H9 (cell line): Measurements from ENCODE around the gene TMEM184A. TPM values are rescaled to one million over a fixed set of nuclear protein-coding genes. Genes with fewer than 3 reads are reported as not detected.

Experiments
- DNase-seq: peaks from one replicate; pipeline ENCODE4 v3.0.0-alpha.2; 2017
- H2AFZ ChIP-seq: one replicate; pipeline ENCODE4 v1.6.1; 2013; ENCODE audit warnings: mild to moderate bottlenecking, low read length, control low read depth, moderate library complexity
- H2AK5ac ChIP-seq: 2 replicates; pipeline ENCODE4 v1.6.1; 2013; ENCODE audit warnings: low read length, control low read depth, mixed read lengths; ENCODE audit not compliant: insufficient read length
- H2BK120ac ChIP-seq: one replicate; pipeline ENCODE4 v1.6.1; 2013; ENCODE audit warnings: low read depth, mild to moderate bottlenecking, low read length, control low read depth, inconsistent platforms; ENCODE audit not compliant: poor library complexity, severe bottlenecking
- H2BK12ac ChIP-seq: 2 replicates; pipeline ENCODE4 v1.6.1; 2013; ENCODE audit warnings: low read length, control low read depth, mixed read lengths, low read depth; ENCODE audit not compliant: insufficient read length
- H2BK15ac ChIP-seq: 2 replicates; pipeline ENCODE4 v1.6.1; 2013; ENCODE audit warnings: low read depth, low read length, control low read depth
- H2BK20ac ChIP-seq: one replicate; pipeline ENCODE4 v1.6.1; 2013; ENCODE audit warnings: low read depth, mild to moderate bottlenecking, low read length, control low read depth, inconsistent platforms; ENCODE audit not compliant: poor library complexity, severe bottlenecking
- H2BK5ac ChIP-seq: 2 replicates; pipeline ENCODE4 v1.6.1; 2013; ENCODE audit warnings: low read length, control low read depth, mixed read lengths; ENCODE audit not compliant: insufficient read length
- H3K14ac ChIP-seq: 2 replicates; pipeline ENCODE4 v1.6.1; 2013; ENCODE audit warnings: low read length, control low read depth; ENCODE audit not compliant: insufficient read depth
- H3K18ac ChIP-seq: 2 replicates; pipeline ENCODE4 v1.6.1; 2013; ENCODE audit warnings: low read depth, mild to moderate bottlenecking, mixed read lengths, low read length, control low read depth; ENCODE audit not compliant: insufficient read length
- H3K23ac ChIP-seq: 2 replicates; pipeline ENCODE4 v1.6.1; 2013; ENCODE audit warnings: low read length, control low read depth, mixed read lengths, low read depth; ENCODE audit not compliant: insufficient read length
- H3K23me2 ChIP-seq: 2 replicates; pipeline ENCODE4 v1.6.1; 2013; ENCODE audit warnings: low read depth, mild to moderate bottlenecking, mixed read lengths, low read length, control low read depth; ENCODE audit not compliant: insufficient read length, poor library complexity, severe bottlenecking
- H3K27ac ChIP-seq: 2 replicates; pipeline ENCODE4 v1.5.1; 2013; ENCODE audit warnings: low read length, control low read depth, mixed read lengths, low read depth; ENCODE audit not compliant: insufficient read length
- H3K27me3 ChIP-seq: 2 replicates; pipeline ENCODE4 v1.6.1; 2013; ENCODE audit warnings: low read length, control low read depth, inconsistent platforms; ENCODE audit not compliant: insufficient read depth
- H3K4ac ChIP-seq: 2 replicates; pipeline ENCODE4 v1.6.1; 2013; ENCODE audit warnings: low read depth, mild to moderate bottlenecking, control low read depth, inconsistent platforms, low read length, moderate library complexity
- H3K4me1 ChIP-seq: 2 replicates; pipeline ENCODE4 v1.6.1; 2013; ENCODE audit warnings: low read length, control low read depth, inconsistent platforms; ENCODE audit not compliant: insufficient read depth
- H3K4me2 ChIP-seq: 2 replicates; pipeline ENCODE4 v1.6.1; 2013; ENCODE audit warnings: low read length, control low read depth, mixed read lengths; ENCODE audit not compliant: insufficient read length, insufficient read depth
- H3K56ac ChIP-seq: 2 replicates; pipeline ENCODE4 v1.6.1; 2013; ENCODE audit warnings: low read depth, mild to moderate bottlenecking, mixed read lengths, low read length, control low read depth; ENCODE audit not compliant: insufficient read length
- H3K79me1 ChIP-seq: 2 replicates; pipeline ENCODE4 v1.6.1; 2013; ENCODE audit warnings: low read depth, mild to moderate bottlenecking, moderate library complexity, low read length, control low read depth, inconsistent platforms; ENCODE audit not compliant: insufficient read depth, poor library complexity, severe bottlenecking
- H3K79me2 ChIP-seq: 2 replicates; pipeline ENCODE4 v1.6.1; 2013; ENCODE audit warnings: low read length, control low read depth, inconsistent platforms; ENCODE audit not compliant: insufficient read depth
- H3K9ac ChIP-seq: 2 replicates; pipeline ENCODE4 v1.6.1; 2013; ENCODE audit warnings: low read length, control low read depth, mixed read lengths; ENCODE audit not compliant: insufficient read length; ENCODE audit errors: extremely low read depth
- H3K9me3 ChIP-seq: one replicate; pipeline ENCODE4 v1.6.1; 2013; ENCODE audit warnings: low read depth, low read length, inconsistent platforms; ENCODE audit not compliant: control insufficient read depth
- H3T11ph ChIP-seq: one replicate; pipeline ENCODE4 v1.6.1; 2013; ENCODE audit warnings: mild to moderate bottlenecking, low read length, control low read depth, inconsistent platforms
- H4K20me1 ChIP-seq: one replicate; pipeline ENCODE4 v1.6.1; 2013; ENCODE audit not compliant: control insufficient read depth, insufficient read length, insufficient read depth
- H4K5ac ChIP-seq: 2 replicates; pipeline ENCODE4 v1.6.1; 2013; ENCODE audit warnings: low read depth, mild to moderate bottlenecking, mixed read lengths, low read length, control low read depth; ENCODE audit not compliant: insufficient read length
- H4K8ac ChIP-seq: replicated peaks from 2 replicates; pipeline ENCODE4 v1.6.1; 2013; ENCODE audit warnings: low read length, control low read depth, mixed read lengths, low read depth; ENCODE audit not compliant: insufficient read length
- H4K91ac ChIP-seq: 2 replicates; pipeline ENCODE4 v1.6.1; 2013; ENCODE audit warnings: low read depth, mild to moderate bottlenecking, moderate library complexity, mixed read lengths, low read length, control low read depth; ENCODE audit not compliant: insufficient read length
- H3K27ac Mint-ChIP-seq, 3 experiments: 2 replicates in 2 of 3; 3 replicates in 1 of 3; pipeline ENCODE4 v1.8.0; 2020 to 2021; ENCODE audit warnings: mixed read lengths in 3 of 3, mild to moderate bottlenecking in 1 of 3, moderate library complexity in 1 of 3
- H3K27me3 Mint-ChIP-seq: 2 replicates; pipeline ENCODE4 v1.8.0; 2021; ENCODE audit warnings: low read depth, mild to moderate bottlenecking, moderate library complexity, mixed read lengths
- H3K36me3 Mint-ChIP-seq, 3 experiments: 2 replicates in 2 of 3; 3 replicates in 1 of 3; pipeline ENCODE4 v1.8.0; 2020 to 2021; ENCODE audit warnings: low read depth in 3 of 3, mixed read lengths in 3 of 3; ENCODE audit not compliant: insufficient read depth in 1 of 3
- H3K4me1 Mint-ChIP-seq, 2 experiments: 2 replicates each; pipeline ENCODE4 v1.8.0; 2020; ENCODE audit warnings: mixed read lengths in 2 of 2
- H3K4me3 Mint-ChIP-seq, 2 experiments: 2 replicates in 1 of 2; 3 replicates in 1 of 2; pipeline ENCODE4 v1.8.0; 2020 to 2021; ENCODE audit warnings: mild to moderate bottlenecking in 2 of 2, mixed read lengths in 2 of 2, moderate library complexity in 1 of 2
- H3K9me3 Mint-ChIP-seq, 2 experiments: 2 replicates in 1 of 2; 3 replicates in 1 of 2; pipeline ENCODE4 v1.8.0; 2020; ENCODE audit warnings: mild to moderate bottlenecking in 2 of 2, mixed read lengths in 2 of 2, moderate library complexity in 1 of 2
- CTCF ChIP-seq: fragments of 200-600 bp; sonication (generic); conservative IDR thresholded peaks from 3 replicates; pipeline ENCODE4 v1.8.0; 2021; ENCODE audit warnings: antibody characterized with exemption, mild to moderate bottlenecking
- WGBS: extraction: QIAGEN DNeasy Blood & Tissue Kit; methylation state at CpG from one replicate; pipeline ENCODE4 v1.1.7; 2013; ENCODE audit warnings: missing lambda C conversion rate, low lambda C conversion rate, mixed read lengths; ENCODE audit not compliant: insufficient read length; ENCODE audit errors: extremely low coverage; 5-methylcytosine and 5-hydroxymethylcytosine counted together
- total RNA-seq: library from RNA; stranded (reverse); gene quantifications from 2 replicates; pipeline ENCODE4 v1.2.1, GENCODE V29; 2021

Gene TMEM184A
- total RNA-seq, 1 experiment from 2014 or later, result 1.3 TPM

- Histone ChIP-seq H3T11ph (no peak overlapping the region), H4K91ac (no peak overlapping the region), H2BK15ac (no peak overlapping the region), H3K14ac (peak overlapping the region; percentile 26; the same call in 1 of the 2 replicates), H2AFZ (no peak overlapping the region), H3K4ac (no peak overlapping the region), H3K27ac (no peak overlapping the region), H3K18ac (no peak overlapping the region), H3K56ac (no peak overlapping the region), H4K20me1 (no peaks in the 10 kb centered on the region), H3K4me1 (no peaks in the 10 kb centered on the region), H3K23me2 (no peaks in the 10 kb centered on the region), H2BK5ac (no peak overlapping the region), H4K8ac (no peak overlapping the region), H3K9ac (no peak overlapping the region), H2BK12ac (no peak overlapping the region), H2BK20ac (no peak overlapping the region), H4K5ac (no peak overlapping the region), H2AK5ac (no peak overlapping the region), H3K79me2 (no peaks in the 10 kb centered on the region), H3K23ac (no peak overlapping the region), H3K4me2 (no peak overlapping the region), H2BK120ac (no peak overlapping the region), H3K79me1 (no peaks in the 10 kb centered on the region), H3K27me3 (no peaks in the 10 kb centered on the region), H3K9me3 (no peaks in the 10 kb centered on the region)
- Mint-ChIP-seq H3K4me1 (peaks cover 3 to 22% of the 10 kb centered on the region in 2 experiments), H3K27me3 (no peaks in the 10 kb centered on the region), H3K9me3 (no peaks in the 10 kb centered on the region), H3K36me3 (no peaks in the 10 kb centered on the region), H3K4me3 (no peak overlapping the region), H3K27ac (no peak overlapping the region)
- no CpG with 5 or more reads among the region's 32 CpGs for WGBS
- no peak for DNase-seq
- no peak for TF ChIP-seq CTCF
Measured at GRCh38 chr7:1558841-1559625, 3.0 kb upstream of the TMEM184A start.
